SK-N-MC (cell line): ENCODE data around the gene IL11RA.

Source experiments
- EZH2 ChIP-seq: fragments of 200-600 bp; sonication (generic); IDR thresholded peaks from one replicate; pipeline ENCODE4 v1.6.1; 2017; ENCODE audit warnings: antibody characterized with exemption
- FOXP2 ChIP-seq: optimal IDR thresholded peaks from 2 replicates; pipeline ENCODE3; 2011; ENCODE audit warnings: mild to moderate bottlenecking, moderate library complexity; ENCODE audit not compliant: insufficient read depth; ENCODE audit errors: extremely low read length, control extremely low read depth
- POLR2AphosphoS5 ChIP-seq: IDR thresholded peaks from 2 replicates; pipeline ENCODE4 v1.6.1; 2012; ENCODE audit warnings: mild to moderate bottlenecking, low read depth, low read length, borderline replicate concordance

DNA sequence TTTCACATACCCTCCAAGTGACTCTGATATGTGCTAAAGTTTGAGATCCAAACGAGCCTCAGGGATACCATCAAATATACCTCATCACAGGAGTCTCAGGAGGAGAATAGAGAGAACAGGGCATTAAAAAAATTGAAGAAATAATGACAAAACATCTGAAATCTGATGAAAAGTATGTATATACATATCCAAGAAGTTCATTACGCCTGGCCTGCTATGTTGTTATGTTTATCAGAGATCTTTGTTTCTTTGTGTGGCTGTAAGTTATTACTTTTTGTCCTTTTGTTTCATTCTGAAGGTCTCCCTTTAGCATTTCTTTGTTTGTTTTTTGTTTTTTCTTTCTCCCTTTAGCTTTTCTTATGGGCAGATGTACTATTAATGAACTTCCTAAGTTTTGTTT is 41.6 kb downstream of the IL11RA start:
- TF ChIP-seq EZH2, result no peak
- no peak for TF ChIP-seq POLR2AphosphoS5
- TF ChIP-seq FOXP2, result no peak
